Measurements from ENCODE around the gene NOL9. TPM values are rescaled to one million over a fixed set of nuclear protein-coding genes. Genes with fewer than 3 reads are reported as not detected.
"Not testable (repeated sequence)": the region's sequence is repeated elsewhere in the genome, so short reads cannot be mapped to it uniquely, and the experiment has no call there.

Gene NOL9
- total and polyA plus RNA-seq, 8 donors = 2.7 to 150 (median 23.5) TPM

DNA sequence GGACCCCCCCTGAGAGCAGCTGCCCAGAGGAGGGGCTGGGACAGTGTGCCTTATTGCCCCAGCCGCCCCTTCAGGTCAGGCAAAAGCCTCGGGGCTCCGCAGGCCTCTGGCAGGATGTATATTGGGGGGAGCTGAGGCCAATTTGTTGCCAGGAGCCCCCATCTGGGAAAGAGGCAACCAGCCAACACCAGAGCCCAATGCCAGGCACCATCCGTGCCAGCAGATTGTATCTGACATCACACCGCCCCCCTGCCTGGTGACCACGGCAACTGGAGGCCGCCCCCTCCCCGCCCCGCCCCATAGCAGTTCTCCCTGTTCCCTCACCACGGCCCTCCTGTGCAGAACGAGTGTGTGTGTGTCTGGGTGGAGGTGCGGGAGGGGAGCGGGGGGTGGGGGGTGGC, 59.3 kb downstream of the NOL9 start:
- 0 to 38% (median 34%) methylated on average over 2 to 13 of the region's 13 CpGs for WGBS, 5 donors
- Histone ChIP-seq H3K36me3 (no peaks in the 10 kb centered on the region), H3K27ac (no peak overlapping the region), H3K9me3 (no peaks in the 10 kb centered on the region), H3K4me3 (no peak overlapping the region), H3K4me1 (peaks cover 27 to 48% (median 44%) of the 10 kb centered on the region in 4 donors), H3K27me3 (peaks cover 0 to 43% (median 15%) of the 10 kb centered on the region in 3 donors)
- DNase-seq = no peak
- TF ChIP-seq EP300 (IDR thresholded peaks at IDR 0.05) = no peak
- no peak for TF ChIP-seq POLR2A (IDR thresholded peaks at IDR 0.05)
- TF ChIP-seq POLR2AphosphoS5 (IDR thresholded peaks at IDR 0.05) = no peak
- TF ChIP-seq, protein P1, sequence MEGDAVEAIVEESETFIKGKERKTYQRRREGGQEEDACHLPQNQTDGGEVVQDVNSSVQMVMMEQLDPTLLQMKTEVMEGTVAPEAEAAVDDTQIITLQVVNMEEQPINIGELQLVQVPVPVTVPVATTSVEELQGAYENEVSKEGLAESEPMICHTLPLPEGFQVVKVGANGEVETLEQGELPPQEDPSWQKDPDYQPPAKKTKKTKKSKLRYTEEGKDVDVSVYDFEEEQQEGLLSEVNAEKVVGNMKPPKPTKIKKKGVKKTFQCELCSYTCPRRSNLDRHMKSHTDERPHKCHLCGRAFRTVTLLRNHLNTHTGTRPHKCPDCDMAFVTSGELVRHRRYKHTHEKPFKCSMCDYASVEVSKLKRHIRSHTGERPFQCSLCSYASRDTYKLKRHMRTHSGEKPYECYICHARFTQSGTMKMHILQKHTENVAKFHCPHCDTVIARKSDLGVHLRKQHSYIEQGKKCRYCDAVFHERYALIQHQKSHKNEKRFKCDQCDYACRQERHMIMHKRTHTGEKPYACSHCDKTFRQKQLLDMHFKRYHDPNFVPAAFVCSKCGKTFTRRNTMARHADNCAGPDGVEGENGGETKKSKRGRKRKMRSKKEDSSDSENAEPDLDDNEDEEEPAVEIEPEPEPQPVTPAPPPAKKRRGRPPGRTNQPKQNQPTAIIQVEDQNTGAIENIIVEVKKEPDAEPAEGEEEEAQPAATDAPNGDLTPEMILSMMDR (IDR thresholded peaks at IDR 0.05) = no peak
- intact Hi-C loops (cut with DNase I; ENCODE audit: low total_unique reads) = no loop called here

DNA sequence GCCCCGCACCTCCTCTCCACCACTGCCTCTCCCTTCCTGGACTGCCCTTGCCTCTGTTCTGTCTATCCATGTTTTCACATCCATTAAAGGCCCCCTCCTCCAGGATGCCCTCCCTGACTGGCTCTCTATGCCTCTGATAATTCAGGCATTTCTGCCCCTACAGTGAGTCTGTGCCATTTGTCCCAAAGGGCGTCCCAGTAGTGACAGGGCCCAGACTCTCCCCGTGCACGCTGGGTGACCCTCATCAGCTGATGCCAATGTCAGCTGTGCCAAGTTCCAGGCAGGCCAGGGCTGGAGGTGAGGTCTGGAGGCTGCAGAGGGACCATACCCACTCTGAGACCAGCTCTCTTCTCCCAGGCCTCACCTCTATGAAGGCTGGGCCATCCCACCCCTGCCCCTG, 59.7 kb downstream of the NOL9 start:
- Histone ChIP-seq H3K9me3 (no peaks in the 10 kb centered on the region), H3K27ac (no peak overlapping the region), H3K4me3 (no peak overlapping the region), H3K36me3 (no peaks in the 10 kb centered on the region), H3K4me1 (peaks cover 29 to 52% (median 49%) of the 10 kb centered on the region in 4 donors), H3K27me3 (peaks cover 0 to 47% (median 16%) of the 10 kb centered on the region in 3 donors)
- 43 to 79% (median 66%) methylated on average over 2 to 4 of the region's 4 CpGs for WGBS, 5 donors
- no peak for DNase-seq
- TF ChIP-seq, protein P1 (IDR thresholded peaks at IDR 0.05) = no peak
- TF ChIP-seq POLR2AphosphoS5 (IDR thresholded peaks at IDR 0.05) (no peak), POLR2A (IDR thresholded peaks at IDR 0.05) (no peak), EP300 (IDR thresholded peaks at IDR 0.05) (no peak)
- intact Hi-C loops (cut with DNase I; ENCODE audit: low total_unique reads) = no loop called here

DNA sequence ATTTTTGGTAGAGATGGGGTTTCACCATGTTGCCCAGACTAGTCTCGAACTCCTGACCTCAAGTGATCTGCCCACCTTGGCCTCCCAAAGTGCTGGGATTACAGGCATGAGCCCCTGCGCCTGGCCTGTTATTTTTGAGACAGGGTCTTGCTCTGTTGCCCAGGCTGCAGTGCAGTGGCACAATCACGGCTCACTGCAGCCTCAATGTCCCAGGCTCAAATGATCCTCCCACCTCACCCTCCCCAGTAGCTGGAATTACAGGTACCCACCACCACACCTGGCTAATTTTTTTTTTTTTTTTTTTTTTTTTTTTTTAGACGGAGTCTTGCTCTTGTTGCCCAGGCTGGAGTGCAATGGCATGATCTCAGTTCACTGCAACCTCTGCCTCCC, 60.5 kb downstream of the NOL9 start:
- 75 to 93% (median 85%) methylated on average over 3 to 4 of the region's 4 CpGs for WGBS, 5 donors
- H3K4me1 ChIP-seq = peaks cover 29 to 60% (median 53%) of the 10 kb centered on the region in 4 donors
- H3K36me3 ChIP-seq; H3K27ac ChIP-seq; H3K9me3 ChIP-seq; H3K4me3 ChIP-seq; DNase-seq; intact Hi-C loops (cut with DNase I; ENCODE audit: low total_unique reads): not testable (repeated sequence)
- peaks cover 0 to 41% (median 16%) of the 10 kb centered on the region in 3 donors for H3K27me3 ChIP-seq

DNA sequence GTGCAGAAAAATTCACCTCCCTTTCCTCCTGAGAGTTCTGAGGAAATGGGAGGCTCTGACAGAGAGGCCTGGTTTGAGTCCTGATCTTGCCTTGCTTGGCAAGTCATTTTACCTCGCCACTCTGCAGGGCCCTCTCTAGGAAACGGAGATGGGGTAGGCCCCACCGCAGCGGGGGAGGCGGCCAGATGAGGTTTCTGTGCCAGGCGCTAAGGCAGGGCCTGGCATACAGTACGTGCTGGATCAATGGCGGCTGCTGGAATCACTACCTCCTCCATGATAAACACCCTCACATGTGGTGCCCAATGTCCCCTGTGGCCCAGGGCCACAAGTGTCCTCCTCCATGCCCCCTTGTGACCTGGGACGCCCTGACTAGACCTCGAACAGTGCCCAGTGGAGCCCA, 62.3 kb downstream of the NOL9 start:
- Histone ChIP-seq H3K27ac (peak overlapping the region in 3 of 5 donors; percentile 26 to 88 (median 32)), H3K9me3 (no peaks in the 10 kb centered on the region), H3K4me1 (peaks cover 22 to 52% (median 43%) of the 10 kb centered on the region in 4 donors), H3K4me3 (no peak overlapping the region), H3K36me3 (no peaks in the 10 kb centered on the region), H3K27me3 (peaks cover 0 to 32% (median 13%) of the 10 kb centered on the region in 3 donors)
- intact Hi-C loops (cut with DNase I; ENCODE audit: low total_unique reads) = no loop called here
- 58 to 78% (median 73%) methylated on average over 4 to 10 of the region's 10 CpGs for WGBS, 5 donors
- DNase-seq = no peak
- TF ChIP-seq POLR2A (IDR thresholded peaks at IDR 0.05) (no peak), EP300 (IDR thresholded peaks at IDR 0.05) (no peak), POLR2AphosphoS5 (IDR thresholded peaks at IDR 0.05) (no peak)
- TF ChIP-seq, protein P1 (IDR thresholded peaks at IDR 0.05) = no peak

DNA sequence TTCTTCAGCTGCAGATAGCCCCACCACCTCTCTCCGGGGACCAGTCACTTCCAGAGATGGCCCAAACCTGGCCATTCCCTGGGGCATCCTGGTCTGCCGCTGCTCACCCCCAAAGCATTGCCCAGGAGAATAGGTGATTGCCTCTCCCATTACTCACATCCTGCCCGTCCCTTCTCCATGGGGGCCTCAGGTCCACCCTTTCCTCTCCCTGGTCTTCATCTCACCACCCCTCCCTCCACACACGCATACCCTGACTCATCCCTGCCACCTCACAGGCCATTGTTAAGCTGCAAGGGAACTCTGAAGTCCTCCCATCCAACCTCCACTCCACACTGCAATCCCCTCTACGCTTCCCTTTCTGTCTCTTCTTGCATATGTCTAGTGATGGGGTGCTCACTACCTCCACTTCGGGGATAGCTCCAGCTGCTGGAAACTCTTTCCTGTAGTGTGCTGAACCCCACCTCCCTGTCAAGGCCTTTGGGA, 62.8 kb downstream of the NOL9 start, which contains the start of gene PLEKHG5:
PLEKHG5 (minus strand) TSS at position 188 of the 483 bp plus-strand sequence. CDS start 14,096 bp downstream, outside the sequence.
- H3K9me3 ChIP-seq = no peaks in the 10 kb centered on the region
- H3K4me1 ChIP-seq = peaks cover 17 to 52% (median 41%) of the 10 kb centered on the region in 4 donors
- intact Hi-C loops (cut with DNase I; ENCODE audit: low total_unique reads) = no loop called here
- WGBS, 5 donors = 64 to 76% (median 67%) methylated on average over 6 of the region's 6 CpGs
- peaks cover 0 to 32% (median 11%) of the 10 kb centered on the region in 3 donors for H3K27me3 ChIP-seq
- no peak for DNase-seq
- no peaks in the 10 kb centered on the region for H3K36me3 ChIP-seq
- TF ChIP-seq POLR2A (IDR thresholded peaks at IDR 0.05) (no peak), POLR2AphosphoS5 (IDR thresholded peaks at IDR 0.05) (no peak), EP300 (IDR thresholded peaks at IDR 0.05) (no peak)
- TF ChIP-seq, protein P1 (IDR thresholded peaks at IDR 0.05) = no peak
- peak within 1 kb of the TSS; percentile 77 to 88 (median 84) for H3K27ac ChIP-seq
- H3K4me3 ChIP-seq = peak within 1 kb of the TSS; percentile 65 to 84 (median 68)

Measured in stomach (tissue), 9 donors.